DMS79 treated with DMSO at 0.1 percent for 48 hours (cell line): ENCODE measurements around the gene PNKP.

Experiments
- DNase-seq: peaks from one replicate; lab custom pipeline; 2025; lab: John Stamatoyannopoulos, UW

Gene PNKP

GRCh38 chr19:49866933-49867782, at the start of gene PNKP:
TSS of gene PNKP (minus strand) at chr19:49867576. CDS start at chr19:49867204, 372 bp downstream.
- DNase-seq: peak; percentile 91

- DNase-seq: no peak
Measured at GRCh38 chr19:49915271-49915670, 47.9 kb upstream of the PNKP start.

GRCh38 chr19:49913720-49914119, 46.3 kb upstream of the PNKP start:
- DNase-seq: no peak

GRCh38 chr19:49912965-49913685, 45.7 kb upstream of the PNKP start:
- DNase-seq: no peak

GRCh38 chr19:49911381-49912145, 44.2 kb upstream of the PNKP start:
- no peak for DNase-seq

GRCh38 chr19:49910179-49910578, 42.8 kb upstream of the PNKP start:
- no peak for DNase-seq

GRCh38 chr19:49908480-49909420, 41.4 kb upstream of the PNKP start:
- no peak for DNase-seq

- DNase-seq: no peak
Measured at GRCh38 chr19:49907745-49908446, 40.5 kb upstream of the PNKP start.

GRCh38 chr19:49906879-49907564, 39.6 kb upstream of the PNKP start:
- DNase-seq: no peak

- no peak for DNase-seq
Measured at GRCh38 chr19:49904136-49904535, 36.8 kb upstream of the PNKP start.

GRCh38 chr19:49896863-49897621, 29.7 kb upstream of the PNKP start, which contains the start of gene IL4I1:
TSS of gene IL4I1 (minus strand) at chr19:49896887. CDS start at chr19:49896160, 727 bp downstream.
- DNase-seq: no peak

- DNase-seq: no peak
Measured at GRCh38 chr19:49895566-49896297, 28.4 kb upstream of the PNKP start.

- DNase-seq: no peak
Measured at GRCh38 chr19:49894879-49895565, 27.6 kb upstream of the PNKP start.

- DNase-seq: no peak
Measured at GRCh38 chr19:49894011-49894664, 26.8 kb upstream of the PNKP start.

GRCh38 chr19:49892716-49893115, 25.3 kb upstream of the PNKP start:
- no peak for DNase-seq

GRCh38 chr19:49891393-49891792, 24.0 kb upstream of the PNKP start:
- DNase-seq: no peak
